ENCODE measurements around the gene CARD14.
"Not testable (repeated sequence)": the region's sequence is repeated elsewhere in the genome, so short reads cannot be mapped to it uniquely, and the experiment has no call there.

CARD14 gene

GRCh38 chr17:80187090-80187489, 17.3 kb downstream of the CARD14 start:
- no peak for DNase-seq

- DNase-seq: no peak
These were observed 17.7 kb downstream of the CARD14 start for GRCh38 chr17:80187515-80187941.

- DNase-seq: no peak
These were observed 19.8 kb downstream of the CARD14 start for GRCh38 chr17:80189611-80190010.

GRCh38 chr17:80190716-80191115, 20.9 kb downstream of the CARD14 start:
- no peak for DNase-seq

GRCh38 chr17:80191192-80191591, 21.4 kb downstream of the CARD14 start:
- DNase-seq: no peak

GRCh38 chr17:80191865-80192661, 22.2 kb downstream of the CARD14 start:
- no peak for DNase-seq

- DNase-seq: no peak
These were observed 25.3 kb downstream of the CARD14 start for GRCh38 chr17:80195141-80195540.

GRCh38 chr17:80195671-80196529, 26.1 kb downstream of the CARD14 start:
- DNase-seq: peak; percentile 52

GRCh38 chr17:80196652-80197051, 26.8 kb downstream of the CARD14 start:
- DNase-seq: no peak

GRCh38 chr17:80198144-80198661, 28.4 kb downstream of the CARD14 start:
- DNase-seq: no peak

- DNase-seq: not testable (repeated sequence)
These were observed 29.5 kb downstream of the CARD14 start for GRCh38 chr17:80199295-80199694.

- DNase-seq: no peak
These were observed 31.6 kb downstream of the CARD14 start for GRCh38 chr17:80201446-80201845.

- DNase-seq: no peak
These were observed 32.4 kb downstream of the CARD14 start for GRCh38 chr17:80202197-80202596.

GRCh38 chr17:80203471-80203963, 33.7 kb downstream of the CARD14 start:
- DNase-seq: no peak

GRCh38 chr17:80204626-80205468, 35.0 kb downstream of the CARD14 start:
- DNase-seq: no peak

GRCh38 chr17:80205811-80206210, 36.0 kb downstream of the CARD14 start:
- no peak for DNase-seq

- DNase-seq: no peak
These were observed 38.2 kb downstream of the CARD14 start for GRCh38 chr17:80208050-80208449.

- DNase-seq: no peak
These were observed 39.9 kb downstream of the CARD14 start for GRCh38 chr17:80209765-80210164.

GRCh38 chr17:80210348-80211108, 40.7 kb downstream of the CARD14 start:
- DNase-seq: no peak

GRCh38 chr17:80212109-80212508, 42.3 kb downstream of the CARD14 start:
- no peak for DNase-seq

GRCh38 chr17:80212511-80212910, 42.7 kb downstream of the CARD14 start:
- no peak for DNase-seq
